GM12891 (cell line): Measurements from ENCODE around the gene LRRC37A3.
"Not testable (repeated sequence)": the region's sequence is repeated elsewhere in the genome, so short reads cannot be mapped to it uniquely, and the experiment has no call there.

Experiments
- DNase-seq: peaks from one replicate; pipeline ENCODE4 v3.0.0; 2011; ENCODE audit warnings: low spot score; ENCODE audit not compliant: insufficient read length
- FAIRE-seq: peaks from 2 replicates; lab custom pipeline; 2011; peaks lifted over from hg19 to GRCh38; lab: Jason Lieb, UNC
- PAX5 ChIP-seq: IDR thresholded peaks from 2 replicates; pipeline ENCODE4 v1.6.1; 2011; ENCODE audit warnings: low read length, moderate library complexity, mild to moderate bottlenecking; ENCODE audit not compliant: insufficient read depth, severe bottlenecking
- POLR2A ChIP-seq: IDR thresholded peaks from 2 replicates; pipeline ENCODE4 v1.6.1; 2011; ENCODE audit warnings: low read depth, low read length, control low read depth
- POLR2AphosphoS5 ChIP-seq: IDR thresholded peaks from 2 replicates; pipeline ENCODE4 v1.6.1; 2011; ENCODE audit warnings: low read depth, low read length, control low read depth
- POU2F2 ChIP-seq: IDR thresholded peaks from 2 replicates; pipeline ENCODE4 v1.6.1; 2011; ENCODE audit warnings: low read depth, mild to moderate bottlenecking, control low read depth, low read length, moderate library complexity
- SPI1 ChIP-seq: IDR thresholded peaks from 2 replicates; pipeline ENCODE4 v1.6.1; 2011; ENCODE audit warnings: low read depth, low read length, control low read depth
- TAF1 ChIP-seq: IDR thresholded peaks from 2 replicates; pipeline ENCODE4 v1.6.1; 2011; ENCODE audit warnings: low read depth, low read length, control low read depth

Gene LRRC37A3

GRCh38 chr17:64923051-64923568, 3.8 kb upstream of the LRRC37A3 start:
- DNase-seq = not testable (repeated sequence)
- peak; percentile 85 for TF ChIP-seq SPI1
- FAIRE-seq = peak; percentile 86

- FAIRE-seq (no peak), DNase-seq (no peak)
Measured at GRCh38 chr17:64920419-64921172, 1.3 kb upstream of the LRRC37A3 start.

GRCh38 chr17:64920026-64920418, 744 bp upstream of the LRRC37A3 start:
- DNase-seq (no peak), FAIRE-seq (no peak)
- TF ChIP-seq POU2F2 (no peak), SPI1 (no peak), POLR2A (no peak), POLR2AphosphoS5 (no peak), PAX5 (no peak), TAF1 (no peak)

More at GRCh38 chr17:64920419-64921172, 1.3 kb upstream of the LRRC37A3 start:
- TF ChIP-seq SPI1 (no peak), PAX5 (no peak), POLR2AphosphoS5 (no peak), POLR2A (no peak), TAF1 (no peak), POU2F2 (no peak)

GRCh38 chr17:64918842-64919288, 413 bp downstream of the LRRC37A3 start:
- FAIRE-seq, DNase-seq: not testable (repeated sequence)

- DNase-seq, FAIRE-seq: not testable (repeated sequence)
Measured at GRCh38 chr17:64917540-64917939, 1.7 kb downstream of the LRRC37A3 start.

- FAIRE-seq, DNase-seq: not testable (repeated sequence)
Measured at GRCh38 chr17:64915244-64915643, 4.0 kb downstream of the LRRC37A3 start.

- not testable (repeated sequence) for FAIRE-seq, DNase-seq
Measured at GRCh38 chr17:64910191-64910514, 9.1 kb downstream of the LRRC37A3 start.

GRCh38 chr17:64909511-64910190, 9.6 kb downstream of the LRRC37A3 start:
- FAIRE-seq = not testable (repeated sequence)

GRCh38 chr17:64904069-64904468, 15.2 kb downstream of the LRRC37A3 start:
- not testable (repeated sequence) for FAIRE-seq, DNase-seq

More at GRCh38 chr17:64909511-64910190, 9.6 kb downstream of the LRRC37A3 start:
- DNase-seq = not testable (repeated sequence)

- not testable (repeated sequence) for FAIRE-seq, DNase-seq
Measured at GRCh38 chr17:64897136-64897535, 22.1 kb downstream of the LRRC37A3 start.

- not testable (repeated sequence) for FAIRE-seq, DNase-seq
Measured at GRCh38 chr17:64874210-64874609, 45.1 kb downstream of the LRRC37A3 start.

GRCh38 chr17:64847504-64848466, 71.5 kb downstream of the LRRC37A3 start:
- FAIRE-seq = not testable (repeated sequence)
- peak; percentile 35 for DNase-seq

- FAIRE-seq, DNase-seq: not testable (repeated sequence)
Measured at GRCh38 chr17:64846892-64847291, 72.4 kb downstream of the LRRC37A3 start.

- DNase-seq, FAIRE-seq: not testable (repeated sequence)
Measured at GRCh38 chr17:64843918-64844317, 75.4 kb downstream of the LRRC37A3 start.

GRCh38 chr17:64842900-64843299, 76.4 kb downstream of the LRRC37A3 start:
- not testable (repeated sequence) for DNase-seq, FAIRE-seq

- FAIRE-seq, DNase-seq: not testable (repeated sequence)
Measured at GRCh38 chr17:64840960-64841359, 78.3 kb downstream of the LRRC37A3 start.

- not testable (repeated sequence) for DNase-seq, FAIRE-seq
Measured at GRCh38 chr17:64838513-64838912, 80.8 kb downstream of the LRRC37A3 start.
